ENCODE results near the gene ST3GAL6.

The ST3GAL6 gene

GRCh38 chr3:98843266-98843959, 80.3 kb downstream of the ST3GAL6 start:
- no peak for DNase-seq (ENCODE audit: extremely low read depth in 1 of 2, low read depth in 1 of 2)
